Measurements from ENCODE around the gene OSBPL2.

DNA sequence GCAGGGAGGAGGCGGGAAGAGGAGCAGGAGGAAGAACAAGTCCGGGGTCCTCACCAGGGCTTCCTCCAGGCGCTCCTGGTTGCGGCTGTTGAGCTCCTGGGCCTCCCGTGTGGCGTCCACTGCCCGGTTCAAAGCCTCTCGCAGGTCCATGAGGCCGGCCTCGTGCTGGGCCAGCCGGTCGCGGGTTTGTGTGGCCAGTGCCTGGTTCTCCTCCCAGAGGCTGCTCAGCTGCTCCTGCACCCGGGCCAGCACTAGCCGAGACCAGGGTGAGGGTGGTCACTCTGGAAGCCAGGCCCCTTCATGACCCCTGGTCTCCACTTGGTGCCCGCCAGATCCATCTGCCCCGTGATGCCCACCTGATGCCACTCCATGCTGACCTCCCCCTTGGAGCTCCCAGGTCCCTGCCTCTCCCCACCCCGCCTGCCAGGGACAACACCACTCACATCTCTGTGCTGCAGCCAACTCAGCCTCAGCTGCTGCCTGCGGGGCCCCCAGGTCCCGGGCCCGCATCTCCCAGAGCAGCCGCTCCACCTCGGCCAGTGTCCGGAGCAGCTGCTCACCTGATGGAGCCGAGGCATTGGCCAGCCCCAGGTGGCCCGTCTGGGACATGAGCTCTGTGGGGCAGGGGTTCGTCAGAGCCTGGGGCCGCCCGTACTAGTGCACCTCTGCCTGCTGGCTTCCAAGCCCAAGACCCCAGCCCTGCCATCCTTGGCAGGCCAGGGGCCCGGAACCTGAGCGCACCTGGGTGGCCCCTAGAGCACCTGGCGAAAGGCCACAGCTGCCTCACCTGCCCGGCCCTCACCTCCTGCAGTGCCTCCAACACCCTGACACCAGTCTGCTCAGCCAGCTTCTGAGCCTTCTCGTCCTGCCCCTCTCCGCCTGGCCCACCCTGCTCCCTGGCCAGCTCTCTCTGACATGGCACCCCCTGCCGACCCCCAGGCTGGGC is 80.4 kb downstream of the OSBPL2 start:
- TF ChIP-seq CTCF (IDR thresholded peaks at IDR 0.05) (no peak), POLR2A (IDR thresholded peaks at IDR 0.05) (no peak)

All from testis (tissue), 2 donors.